Breast epithelium (tissue), 3 donors: ENCODE measurements around the gene STXBP1.

ENCODE experiments used
- CTCF ChIP-seq, 3 donors: fragments of 450-650 bp; IDR thresholded peaks; one replicate each; pipeline ENCODE4 v1.5.1; 2016 to 2017; ENCODE audit warnings: antibody characterized with exemption in 3 of 3, mild to moderate bottlenecking in 3 of 3, moderate library complexity in 3 of 3
- POLR2A ChIP-seq: fragments of 450-650 bp; IDR thresholded peaks from one replicate; pipeline ENCODE4 v1.6.1; 2016; ENCODE audit warnings: antibody characterized with exemption, mild to moderate bottlenecking, moderate library complexity

- TF ChIP-seq CTCF (IDR thresholded peaks at IDR 0.05) (no peak), POLR2A (no peak)
Measured at GRCh38 chr9:127714020-127714750, 102.1 kb downstream of the STXBP1 start.
